ENCODE results near the gene ADARB2.

- TF ChIP-seq CTCF (IDR thresholded peaks at IDR 0.05) (no peak), POLR2A (IDR thresholded peaks at IDR 0.05) (no peak)
Observed at GRCh38 chr10:1411956-1412355, 325.4 kb downstream of the ADARB2 start.

Data from Peyer's patch (tissue), 4 donors.